Esophagus muscularis mucosa (tissue), 4 donors: ENCODE data around the gene KCNB1. TPM values are rescaled to one million over a fixed set of nuclear protein-coding genes. Genes with fewer than 3 reads are reported as not detected.

Experiments used
- DNase-seq: peaks from one replicate; pipeline ENCODE4 v3.0.0-alpha.2; 2017; ENCODE audit errors: extremely low spot score
- H3K27ac ChIP-seq, 4 donors: fragments of 200-600 bp; sonication (generic); replicated peaks in 1 of 4; 1 replicate in 3 of 4; 2 replicates in 1 of 4; pipeline ENCODE4 v1.5.1; 2016 to 2019; ENCODE audit warnings: mild to moderate bottlenecking in 1 of 4
- H3K27me3 ChIP-seq, 4 donors: fragments of 200-600 bp; sonication (generic); one replicate each; pipeline versions ENCODE4 v1.5.1 to v1.6.0; 2016 to 2019
- H3K36me3 ChIP-seq, 4 donors: fragments of 200-600 bp; sonication (generic); one replicate each; pipeline ENCODE4 v1.5.1; 2016 to 2019
- H3K4me1 ChIP-seq, 4 donors: fragments of 200-600 bp; sonication (generic); one replicate each; pipeline ENCODE4 v1.5.1; 2016 to 2019
- H3K4me3 ChIP-seq, 4 donors: fragments of 200-600 bp; sonication (generic); 1 replicate in 2 of 4; 2 replicates in 2 of 4; pipeline ENCODE4 v1.5.1; 2016 to 2019; ENCODE audit warnings: mild to moderate bottlenecking in 4 of 4, moderate library complexity in 1 of 4
- H3K9me3 ChIP-seq, 4 donors: fragments of 200-600 bp; sonication (generic); 1 replicate in 3 of 4; 2 replicates in 1 of 4; pipeline ENCODE4 v1.5.1; 2016 to 2019
- EP300 ChIP-seq: sonication (generic); formaldehyde crosslinking; IDR thresholded peaks from one replicate; pipeline ENCODE4 v1.6.1; 2017; ENCODE audit warnings: antibody characterized with exemption
- POLR2A ChIP-seq: fragments of 450-650 bp; IDR thresholded peaks from one replicate; pipeline ENCODE4 v1.6.1; 2017; ENCODE audit warnings: antibody characterized with exemption, moderate library complexity, mild to moderate bottlenecking, low read depth
- POLR2AphosphoS5 ChIP-seq, 2 donors: sonication (generic); formaldehyde crosslinking; IDR thresholded peaks; one replicate each; pipeline ENCODE4 v1.6.1; 2017; ENCODE audit warnings: antibody characterized with exemption in 2 of 2
- WGBS: methylation state at CpG from one replicate; pipeline ENCODE4 v1.1.5; 2018; 5-methylcytosine and 5-hydroxymethylcytosine counted together
- intact Hi-C: fragments of 100-400 bp; cut with DNase I; formaldehyde crosslinking; loops from one replicate; pipeline ENCODE4 v1.15.1; 2023
- total RNA-seq, 4 donors: library from RNA; depleted of rRNA; stranded (reverse); fragments of >200 nt; gene quantifications; one replicate each; pipeline versions ENCODE4 v1.1.0 to v1.2.1, GENCODE V29; 2016
- TF ChIP-seq, protein P1 (sequence below), 3 experiments: fragments of 200-600 bp in 2 of 3; fragments of 450-650 bp in 1 of 3; sonication (generic) in 2 of 3; IDR thresholded peaks; one replicate each; pipeline ENCODE4 v1.5.1; 2017 to 2019; ENCODE audit warnings: antibody characterized with exemption in 3 of 3, mild to moderate bottlenecking in 2 of 3, moderate library complexity in 1 of 3

The KCNB1 gene
- total RNA-seq, 4 donors from 2014 or later = 32.3 to 55.5 (median 51.9) TPM

DNA sequence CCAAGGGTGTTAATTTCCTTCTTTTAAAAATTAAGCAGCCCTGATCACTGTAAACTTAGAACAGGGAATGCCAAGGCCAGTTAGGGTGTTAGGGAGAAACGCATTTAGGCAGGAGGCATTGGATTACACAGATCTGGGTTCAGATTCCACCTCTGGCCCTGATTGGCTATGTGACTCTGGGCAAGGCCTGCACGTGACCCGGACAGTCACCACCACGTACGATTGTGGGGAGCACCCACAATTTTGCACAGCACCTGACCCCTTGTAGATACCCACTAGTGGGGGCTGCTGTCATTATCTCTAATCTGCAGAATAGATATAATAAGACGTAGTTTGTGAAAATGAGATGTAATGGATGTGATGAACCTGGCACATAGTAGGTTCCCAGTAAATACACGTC is 145.1 kb downstream of the KCNB1 start:
- intact Hi-C loops = loop anchor here (10.0 kb wide), 1 partner anchor 267 kb away; no protein-coding TSS in a partner anchor

GRCh38 chr20:49336786-49337185 is 145.7 kb downstream of the KCNB1 start:
- Histone ChIP-seq H3K9me3 (no peaks in the 10 kb centered on the region), H3K27me3 (no peaks in the 10 kb centered on the region), H3K36me3 (no peaks in the 10 kb centered on the region), H3K27ac (no peak overlapping the region), H3K4me1 (peaks cover 0 to 27% (median 16%) of the 10 kb centered on the region in 4 donors), H3K4me3 (no peak overlapping the region)
- 79% methylated on average over 7 of the region's 7 CpGs for WGBS
- DNase-seq = no peak
- TF ChIP-seq POLR2AphosphoS5 (IDR thresholded peaks at IDR 0.05) = no peak
- TF ChIP-seq, protein P1, sequence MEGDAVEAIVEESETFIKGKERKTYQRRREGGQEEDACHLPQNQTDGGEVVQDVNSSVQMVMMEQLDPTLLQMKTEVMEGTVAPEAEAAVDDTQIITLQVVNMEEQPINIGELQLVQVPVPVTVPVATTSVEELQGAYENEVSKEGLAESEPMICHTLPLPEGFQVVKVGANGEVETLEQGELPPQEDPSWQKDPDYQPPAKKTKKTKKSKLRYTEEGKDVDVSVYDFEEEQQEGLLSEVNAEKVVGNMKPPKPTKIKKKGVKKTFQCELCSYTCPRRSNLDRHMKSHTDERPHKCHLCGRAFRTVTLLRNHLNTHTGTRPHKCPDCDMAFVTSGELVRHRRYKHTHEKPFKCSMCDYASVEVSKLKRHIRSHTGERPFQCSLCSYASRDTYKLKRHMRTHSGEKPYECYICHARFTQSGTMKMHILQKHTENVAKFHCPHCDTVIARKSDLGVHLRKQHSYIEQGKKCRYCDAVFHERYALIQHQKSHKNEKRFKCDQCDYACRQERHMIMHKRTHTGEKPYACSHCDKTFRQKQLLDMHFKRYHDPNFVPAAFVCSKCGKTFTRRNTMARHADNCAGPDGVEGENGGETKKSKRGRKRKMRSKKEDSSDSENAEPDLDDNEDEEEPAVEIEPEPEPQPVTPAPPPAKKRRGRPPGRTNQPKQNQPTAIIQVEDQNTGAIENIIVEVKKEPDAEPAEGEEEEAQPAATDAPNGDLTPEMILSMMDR (IDR thresholded peaks at IDR 0.05) = no peak
- no peak for TF ChIP-seq EP300
- no peak for TF ChIP-seq POLR2A
- intact Hi-C loops = loop anchor here (10.0 kb wide), 1 partner anchor 268 kb away; no protein-coding TSS in a partner anchor

More for the DNA sequence above, 145.1 kb downstream of the KCNB1 start:
- 66% methylated on average over 7 of the region's 7 CpGs for WGBS
- Histone ChIP-seq H3K27ac (no peak overlapping the region), H3K4me1 (peaks cover 0 to 30% (median 18%) of the 10 kb centered on the region in 4 donors), H3K27me3 (no peaks in the 10 kb centered on the region), H3K4me3 (no peak overlapping the region), H3K9me3 (no peaks in the 10 kb centered on the region), H3K36me3 (no peaks in the 10 kb centered on the region)
- DNase-seq = no peak
- TF ChIP-seq EP300 (no peak), POLR2AphosphoS5 (IDR thresholded peaks at IDR 0.05) (no peak), POLR2A (no peak)
- TF ChIP-seq, protein P1 (IDR thresholded peaks at IDR 0.05) = no peak

DNA sequence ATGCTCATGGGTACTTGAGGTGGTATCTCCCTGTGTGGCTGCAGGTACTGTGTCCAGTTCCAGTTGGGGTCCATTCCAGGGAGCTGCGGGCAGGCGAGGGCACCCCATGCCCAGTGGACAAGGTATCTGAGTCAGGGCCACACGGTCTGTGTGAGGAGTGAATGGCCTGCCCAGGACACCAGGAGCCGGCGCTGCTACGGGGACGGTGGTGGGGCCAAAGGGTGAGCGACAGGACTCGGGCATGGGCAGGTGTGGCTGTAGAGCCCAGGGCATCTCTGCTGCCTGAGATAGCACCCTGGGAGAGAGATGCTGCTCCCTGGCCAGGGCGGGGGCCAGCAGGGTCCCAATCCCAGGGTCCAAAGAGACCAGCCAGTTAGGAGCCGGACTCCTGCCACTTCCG is 147.0 kb downstream of the KCNB1 start:
- H3K4me3 ChIP-seq = no peak overlapping the region
- WGBS = 97% methylated on average over 11 of the region's 12 CpGs
- H3K4me1 ChIP-seq = peaks cover 0 to 24% (median 13%) of the 10 kb centered on the region in 4 donors
- H3K9me3 ChIP-seq = no peaks in the 10 kb centered on the region
- H3K27ac ChIP-seq = no peak overlapping the region
- intact Hi-C loops = loop anchor here (10.0 kb wide), 1 partner anchor 269 kb away; no protein-coding TSS in a partner anchor
- TF ChIP-seq POLR2A = no peak
- TF ChIP-seq EP300 = no peak
- TF ChIP-seq, protein P1 (IDR thresholded peaks at IDR 0.05) = no peak
- TF ChIP-seq POLR2AphosphoS5 (IDR thresholded peaks at IDR 0.05) = no peak
- no peaks in the 10 kb centered on the region for H3K27me3 ChIP-seq
- H3K36me3 ChIP-seq = no peaks in the 10 kb centered on the region
- DNase-seq = no peak

DNA sequence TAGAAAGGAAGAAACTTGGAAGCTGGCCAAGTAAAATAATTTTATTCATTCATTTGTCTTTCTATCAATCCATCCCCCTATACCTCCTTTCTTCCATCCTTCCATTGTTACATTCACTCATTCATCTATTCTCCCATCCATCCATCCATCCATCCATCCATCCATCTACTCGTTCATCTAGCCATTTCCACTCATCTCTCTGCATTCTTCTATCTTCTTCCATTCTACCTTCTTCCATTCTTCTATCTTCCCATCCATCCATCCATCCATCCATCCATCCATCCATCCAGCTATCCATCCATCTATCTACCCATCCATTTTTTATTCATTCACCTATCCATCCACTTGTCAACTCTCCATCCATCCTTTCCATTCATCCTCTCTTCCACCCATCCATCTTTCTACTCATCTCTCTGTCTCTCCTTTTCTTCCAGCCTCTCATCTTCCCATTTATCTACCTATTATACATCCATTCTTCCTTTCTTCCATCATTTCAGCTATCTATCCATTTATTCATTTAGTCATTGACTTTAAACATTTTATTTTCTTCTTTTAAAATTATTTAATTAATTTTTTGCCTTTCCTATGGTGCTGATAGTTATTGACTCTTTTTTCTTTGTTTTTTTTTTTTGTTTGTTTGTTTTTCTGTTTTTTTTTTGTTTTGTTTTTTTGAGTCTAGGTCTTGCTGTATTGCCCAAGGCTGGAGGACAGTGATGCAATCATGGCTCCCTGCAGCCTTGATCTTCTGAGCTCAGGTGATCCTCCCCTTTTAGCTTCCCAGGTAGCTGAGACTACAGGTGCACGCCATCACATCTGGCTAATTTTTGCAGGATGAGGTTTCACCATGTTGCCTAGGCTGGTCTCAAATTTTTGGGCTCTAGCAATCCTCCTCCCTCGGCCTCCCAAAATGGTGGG is 151.5 kb downstream of the KCNB1 start:
- Histone ChIP-seq H3K4me3 (no peak overlapping the region), H3K9me3 (no peaks in the 10 kb centered on the region), H3K4me1 (peaks cover 0 to 23% (median 12%) of the 10 kb centered on the region in 4 donors), H3K27me3 (no peaks in the 10 kb centered on the region), H3K36me3 (no peaks in the 10 kb centered on the region), H3K27ac (no peak overlapping the region)
- TF ChIP-seq POLR2AphosphoS5 (IDR thresholded peaks at IDR 0.05) (no peak), EP300 (no peak), POLR2A (no peak)
- TF ChIP-seq, protein P1 (IDR thresholded peaks at IDR 0.05) = no peak
- no peak for DNase-seq
- intact Hi-C loops = loop anchor here (10.0 kb wide), 1 partner anchor 274 kb away; no protein-coding TSS in a partner anchor
- WGBS = 93% methylated on average over 3 of the region's 3 CpGs
